H1 (cell line): ENCODE measurements around the gene KRTAP10-12. TPM values are rescaled to one million over a fixed set of nuclear protein-coding genes. Genes with fewer than 3 reads are reported as not detected.

ENCODE experiments used
- CTCF ChIA-PET: fragments of 300-600 bp; sonication (Branson Sonifier 250); formaldehyde crosslinking; loops from one replicate; lab custom pipeline; 2021; ENCODE audit not compliant: partially characterized antibody; lab: Charles Lee
- POLR2A ChIA-PET: fragments of 300-600 bp; sonication (Branson Sonifier 250); formaldehyde crosslinking; loops from one replicate; lab custom pipeline; 2021; ENCODE audit warnings: inconsistent platforms; ENCODE audit not compliant: partially characterized antibody; lab: Charles Lee
- DNase-seq, 2 experiments: peaks; one replicate each; pipeline versions ENCODE4 v3.0.0 to v3.0.0-alpha.2; 2010 to 2022; ENCODE audit warnings: low spot score in 2 of 2, low read depth in 1 of 2, mixed read lengths in 1 of 2
- FAIRE-seq: peaks from 2 replicates; lab custom pipeline; 2011; peaks lifted over from hg19 to GRCh38; lab: Jason Lieb, UNC
- H2AFZ ChIP-seq: 2 replicates; pipeline ENCODE4 v1.8.1; 2012; ENCODE audit warnings: low read length, inconsistent platforms
- H2AK5ac ChIP-seq: 2 replicates; pipeline ENCODE4 v1.6.1; 2013; ENCODE audit warnings: low read depth, low read length
- H2BK120ac ChIP-seq: replicated peaks from 2 replicates; pipeline ENCODE3; 2013; ENCODE audit warnings: low read depth, low read length, inconsistent platforms
- H2BK12ac ChIP-seq: 2 replicates; pipeline ENCODE4 v1.6.1; 2013; ENCODE audit warnings: low read depth, low read length
- H2BK15ac ChIP-seq: 2 replicates; pipeline ENCODE4 v1.6.1; 2013; ENCODE audit warnings: low read length
- H2BK20ac ChIP-seq: 2 replicates; pipeline ENCODE4 v1.6.1; 2013; ENCODE audit warnings: low read length
- H2BK5ac ChIP-seq: 2 replicates; pipeline ENCODE4 v1.6.1; 2013; ENCODE audit warnings: low read depth, low read length
- H3K14ac ChIP-seq: 2 replicates; pipeline ENCODE4 v1.6.1; 2013; ENCODE audit warnings: inconsistent platforms; ENCODE audit not compliant: insufficient read length
- H3K18ac ChIP-seq: 2 replicates; pipeline ENCODE4 v1.6.1; 2013; ENCODE audit warnings: low read length; ENCODE audit errors: extremely low read depth
- H3K23ac ChIP-seq: 2 replicates; pipeline ENCODE4 v1.6.1; 2013; ENCODE audit warnings: inconsistent platforms; ENCODE audit not compliant: insufficient read length
- H3K23me2 ChIP-seq: 2 replicates; pipeline ENCODE4 v1.6.1; 2013; ENCODE audit warnings: low read depth, low read length
- H3K27ac ChIP-seq: 2 replicates; pipeline ENCODE4 v1.6.1; 2011; ENCODE audit warnings: low read depth, low read length, inconsistent platforms
- H3K27me3 ChIP-seq, 4 experiments: replicated peaks in 1 of 4; 1 replicate in 1 of 4; 2 replicates in 3 of 4; pipeline versions ENCODE4 v1.6.1 to v1.8.1; 2011 to 2013; ENCODE audit warnings: low read length in 3 of 4, mild to moderate bottlenecking in 3 of 4, inconsistent platforms in 2 of 4, mixed read lengths in 2 of 4, moderate library complexity in 1 of 4; ENCODE audit not compliant: control insufficient read depth in 3 of 4, insufficient read depth in 3 of 4; ENCODE audit errors: extremely low read depth in 1 of 4
- H3K36me3 ChIP-seq, 4 experiments: 2 replicates each; pipeline versions ENCODE4 v1.6.1 to v1.8.1; 2011 to 2013; ENCODE audit warnings: mild to moderate bottlenecking in 4 of 4, low read length in 3 of 4, moderate library complexity in 2 of 4, control low read depth in 1 of 4, inconsistent platforms in 1 of 4; ENCODE audit not compliant: insufficient read depth in 4 of 4, control insufficient read depth in 2 of 4
- H3K4ac ChIP-seq: replicated peaks from 2 replicates; pipeline ENCODE3; 2013; ENCODE audit warnings: low read length, low read depth, mixed read lengths, inconsistent platforms; ENCODE audit not compliant: insufficient read length
- H3K4me1 ChIP-seq, 4 experiments: replicated peaks in 1 of 4; 1 replicate in 1 of 4; 2 replicates in 3 of 4; pipeline versions ENCODE4 v1.6.1 to v1.8.1; 2011 to 2013; ENCODE audit warnings: low read length in 3 of 4, inconsistent platforms in 2 of 4, mixed read lengths in 1 of 4; ENCODE audit not compliant: insufficient read depth in 4 of 4, control insufficient read depth in 3 of 4
- H3K4me2 ChIP-seq, 2 experiments: 2 replicates each; pipeline versions ENCODE4 v1.6.1 to v1.8.1; 2011 to 2013; ENCODE audit warnings: low read depth in 2 of 2, low read length in 2 of 2, control low read depth in 1 of 2, inconsistent platforms in 1 of 2, mild to moderate bottlenecking in 1 of 2; ENCODE audit not compliant: insufficient read depth in 1 of 2
- H3K4me3 ChIP-seq, 4 experiments: fragments of 200-600, 300-600 bp in 1 of 4; sonication (generic), shearing (Covaris generic), sonication (Bioruptor Twin) in 1 of 4; 2 replicates each; pipeline versions ENCODE4 v1.5.1 to v1.8.1; 2011 to 2016; ENCODE audit warnings: low read length in 4 of 4, low read depth in 3 of 4, control low read depth in 2 of 4, inconsistent platforms in 2 of 4, mild to moderate bottlenecking in 2 of 4, mixed read lengths in 1 of 4, moderate library complexity in 1 of 4; ENCODE audit not compliant: insufficient read depth in 2 of 4; ENCODE audit errors: extremely low read depth in 1 of 4
- H3K56ac ChIP-seq: replicated peaks from 2 replicates; pipeline ENCODE3; 2013; ENCODE audit warnings: low read depth, mild to moderate bottlenecking, mixed read lengths, low read length, inconsistent platforms; ENCODE audit not compliant: insufficient read length
- H3K79me1 ChIP-seq: 2 replicates; pipeline ENCODE4 v1.6.1; 2013; ENCODE audit warnings: low read depth, low read length, control low read depth
- H3K79me2 ChIP-seq, 2 experiments: 2 replicates each; pipeline versions ENCODE4 v1.6.1 to v1.8.1; 2012 to 2013; ENCODE audit warnings: low read length in 2 of 2, mild to moderate bottlenecking in 2 of 2, inconsistent platforms in 1 of 2; ENCODE audit not compliant: insufficient read depth in 2 of 2, control insufficient read depth in 1 of 2
- H3K9ac ChIP-seq, 4 experiments: replicated peaks in 1 of 4; 1 replicate in 1 of 4; 2 replicates in 3 of 4; pipeline versions ENCODE4 v1.6.1 to v1.8.1; 2011 to 2013; ENCODE audit warnings: low read depth in 3 of 4, low read length in 3 of 4, control low read depth in 2 of 4, mild to moderate bottlenecking in 2 of 4, moderate library complexity in 2 of 4, inconsistent platforms in 1 of 4; ENCODE audit errors: extremely low read depth in 1 of 4
- H3K9me3 ChIP-seq, 2 experiments: 2 replicates each; pipeline versions ENCODE4 v1.6.1 to v1.8.1; 2012 to 2013; ENCODE audit warnings: mild to moderate bottlenecking in 2 of 2, moderate library complexity in 2 of 2, control low read depth in 1 of 2, inconsistent platforms in 1 of 2, low read depth in 1 of 2, low read length in 1 of 2, mixed read lengths in 1 of 2; ENCODE audit not compliant: insufficient read depth in 2 of 2
- H4K20me1 ChIP-seq, 2 experiments: replicated peaks in 1 of 2; 2 replicates each; pipeline versions ENCODE3 to v1.8.1; 2011 to 2013; ENCODE audit warnings: inconsistent platforms in 2 of 2, low read length in 2 of 2, mild to moderate bottlenecking in 1 of 2; ENCODE audit not compliant: insufficient read depth in 2 of 2, control insufficient read depth in 1 of 2
- H4K5ac ChIP-seq: 2 replicates; pipeline ENCODE4 v1.6.1; 2013; ENCODE audit warnings: low read length, low read depth, mixed read lengths, inconsistent platforms; ENCODE audit not compliant: insufficient read length
- H4K8ac ChIP-seq: 2 replicates; pipeline ENCODE4 v1.8.0; 2013; ENCODE audit warnings: mild to moderate bottlenecking, moderate library complexity, low read length, inconsistent platforms; ENCODE audit not compliant: insufficient read depth; ENCODE audit errors: extremely low read depth
- H4K91ac ChIP-seq: replicated peaks from 2 replicates; pipeline ENCODE3; 2013; ENCODE audit warnings: low read length, mixed read lengths, inconsistent platforms; ENCODE audit not compliant: insufficient read length
- BCL11A ChIP-seq, 2 experiments: IDR thresholded peaks; one replicate each; pipeline ENCODE4 v1.6.1; 2011; ENCODE audit warnings: low read depth in 2 of 2, low read length in 2 of 2, mild to moderate bottlenecking in 2 of 2
- CBX5 ChIP-seq: fragments of 300-800, 300-1000 bp; sonication (generic); IDR thresholded peaks from 2 replicates; pipeline ENCODE4 v1.7.1; 2016; ENCODE audit warnings: antibody characterized with exemption, low read length, low read depth
- EP300 ChIP-seq, 2 experiments: IDR thresholded peaks; 1 replicate in 1 of 2; 2 replicates in 1 of 2; pipeline ENCODE4 v1.6.1; 2011 to 2012; ENCODE audit warnings: low read depth in 2 of 2, low read length in 2 of 2, mild to moderate bottlenecking in 2 of 2, borderline replicate concordance in 1 of 2, inconsistent platforms in 1 of 2, moderate library complexity in 1 of 2
- HDAC6 ChIP-seq: IDR thresholded peaks from one replicate; pipeline ENCODE4 v1.7.1; 2012; ENCODE audit warnings: low read depth, mild to moderate bottlenecking, inconsistent platforms, low read length, moderate library complexity
- MAFK ChIP-seq: IDR thresholded peaks from 2 replicates; pipeline ENCODE4 v1.6.1; 2012; ENCODE audit warnings: low read depth, mild to moderate bottlenecking, improper control_type of control experiment, low read length
- POU5F1 ChIP-seq: IDR thresholded peaks from 2 replicates; pipeline ENCODE4 v1.6.1; 2011; ENCODE audit warnings: low read depth, mild to moderate bottlenecking, low read length, moderate library complexity
- RAD21 ChIP-seq, 2 experiments: IDR thresholded peaks in 1 of 2; conservative IDR thresholded peaks in 1 of 2; 2 replicates each; pipeline ENCODE4 v1.6.1; 2011; ENCODE audit warnings: low read depth in 2 of 2, low read length in 2 of 2, improper control_type of control experiment in 1 of 2, inconsistent platforms in 1 of 2, mild to moderate bottlenecking in 1 of 2, moderate library complexity in 1 of 2
- SIN3A ChIP-seq, 2 experiments: IDR thresholded peaks in 1 of 2; conservative IDR thresholded peaks in 1 of 2; 2 replicates each; pipeline ENCODE4 v1.6.1; 2011 to 2012; ENCODE audit warnings: low read length in 2 of 2, improper control_type of control experiment in 1 of 2, low read depth in 1 of 2, mild to moderate bottlenecking in 1 of 2
- WGBS, 2 experiments: shearing (Covaris generic) in 1 of 2; methylation state at CpG; one replicate each; pipeline versions ENCODE4 v1.1.6 to v1.1.7; 2013 to 2015; ENCODE audit warnings: low lambda C conversion rate in 2 of 2, mixed read lengths in 2 of 2, inconsistent platforms in 1 of 2, low coverage in 1 of 2, missing lambda C conversion rate in 1 of 2; ENCODE audit not compliant: insufficient replicate concordance in 2 of 2, insufficient coverage in 1 of 2, insufficient read length in 1 of 2; ENCODE audit errors: extremely low coverage in 1 of 2, missing lambda C conversion rate in 1 of 2; 5-methylcytosine and 5-hydroxymethylcytosine counted together
- polyA plus RNA-seq, 7 experiments: library from polyadenylated mRNA; depleted of rRNA in 3 of 7; stranded (reverse) in 5 of 7; unstranded in 2 of 7; fragments of >200 nt in 5 of 7; fragments of 200-250 nt in 2 of 7; gene quantifications; 1 replicate in 5 of 7; 2 replicates in 1 of 7; 4 replicates in 1 of 7; pipeline versions ENCODE4 v1.2.1 to v1.2.3, GENCODE V29; 2011 to 2013; ENCODE audit warnings: missing spikeins in 2 of 7, mixed read lengths in 2 of 7
- total RNA-seq: library from RNA; stranded (reverse); fragmentation: NEBNext Ultra II Directional; extraction: Animal tissue kit (Norgen Biotek cat#: 25700); gene quantifications from 2 replicates; pipeline ENCODE4 v1.2.1, GENCODE V29; 2021

KRTAP10-12 gene
- total and polyA plus RNA-seq, 2 of the 8 experiments (the other 6 are each of a cell fraction or from before 2014, with no cell fraction given), result not detected

- Histone ChIP-seq H3K79me2 (no peaks in the 10 kb centered on the region), H3K56ac (no peak overlapping the region), H3K18ac (no peak overlapping the region; the same call in 1 of the 2 replicates), H3K27me3 (peaks cover 0 to 17% (median 9%) of the 10 kb centered on the region in 4 experiments; a peak in 6 of 7 replicates), H2BK12ac (peak overlapping the region; percentile 65; the same call in 1 of the 2 replicates), H4K91ac (no peak overlapping the region), H4K8ac (no peak overlapping the region), H3K9me3 (no peaks in the 10 kb centered on the region), H2BK120ac (no peak overlapping the region), H2AFZ (no peak overlapping the region), H4K20me1 (no peaks in the 10 kb centered on the region), H3K23ac (no peak overlapping the region), H3K4me1 (peaks cover 5 to 15% (median 9%) of the 10 kb centered on the region in 4 experiments), H4K5ac (no peak overlapping the region), H2AK5ac (no peak overlapping the region), H2BK15ac (peak overlapping the region; percentile 54; the same call in 1 of the 2 replicates), H3K36me3 (no peaks in the 10 kb centered on the region), H3K9ac (no peak overlapping the region), H3K79me1 (no peaks in the 10 kb centered on the region), H3K23me2 (no peaks in the 10 kb centered on the region), H3K4me2 (peak overlapping the region in 1 of 2 experiments; percentile 11; a peak in 1 of 4 replicates), H3K4ac (no peak overlapping the region), H3K4me3 (no peak overlapping the region), H3K14ac (no peak overlapping the region), H2BK5ac (no peak overlapping the region), H3K27ac (no peak overlapping the region), H2BK20ac (peak overlapping the region; percentile 72; the same call in 1 of the 2 replicates)
- ChIA-PET CTCF (interaction anchor here (1.0 to 3.0 kb wide), 9 partner anchors 8 to 179 kb away, joined by 3 to 12 read pairs (median 4); no protein-coding TSS in a partner anchor), POLR2A (no interaction called here)
- FAIRE-seq (no peak), DNase-seq (no peak)
- TF ChIP-seq BCL11A (IDR thresholded peaks at IDR 0.05; ENCODE audit: low read depth in 2 of 2, low read length in 2 of 2) (no peak), CBX5 (no peak), POU5F1 (no peak), RAD21 (IDR thresholded peaks at IDR 0.05 in 1 of 2, conservative IDR thresholded peaks at IDR 0.05 in 1 of 2; ENCODE audit: low read depth in 2 of 2, low read length in 2 of 2) (no peak), SIN3A (conservative IDR thresholded peaks at IDR 0.05 in 1 of 2, IDR thresholded peaks at IDR 0.05 in 1 of 2; ENCODE audit: low read depth in 1 of 2, low read length in 2 of 2) (no peak), EP300 (IDR thresholded peaks at IDR 0.05; ENCODE audit: borderline replicate concordance in 1 of 2, low read depth in 2 of 2, low read length in 2 of 2) (no peak), MAFK (no peak), HDAC6 (no peak)
- WGBS, 2 experiments, result 74% methylated on average over 2 of the region's 2 CpGs; no CpG with 5 or more reads in 1 of the 2 experiments
Observed at GRCh38 chr21:44718093-44718492, 21.1 kb downstream of the KRTAP10-12 start.
